GM12865 (cell line): Measurements from ENCODE around the gene PIKFYVE.

ENCODE experiments used
- DNase-seq: peaks from one replicate; pipeline ENCODE4 v3.0.0; 2010; ENCODE audit warnings: low read depth
- H3K4me3 ChIP-seq: 2 replicates; pipeline ENCODE4 v1.5.1; 2011; ENCODE audit warnings: mild to moderate bottlenecking, low read depth, low read length, control low read depth
- CTCF ChIP-seq: IDR thresholded peaks from 2 replicates; pipeline ENCODE4 v1.5.1; 2011; ENCODE audit warnings: low read length, control low read depth, low read depth, inconsistent platforms; ENCODE audit not compliant: insufficient read depth; ENCODE audit errors: missing control alignments

PIKFYVE gene

GRCh38 chr2:208319391-208319790, 53.3 kb downstream of the PIKFYVE start:
- DNase-seq: peak; percentile 54
- no peak overlapping the region for H3K4me3 ChIP-seq
- TF ChIP-seq CTCF: no peak

GRCh38 chr2:208320686-208321085, 54.6 kb downstream of the PIKFYVE start:
- TF ChIP-seq CTCF: no peak
- no peak overlapping the region for H3K4me3 ChIP-seq
- DNase-seq: peak; percentile 64

- no peak overlapping the region for H3K4me3 ChIP-seq
- no peak for TF ChIP-seq CTCF
- DNase-seq: no peak
These were observed 60.0 kb downstream of the PIKFYVE start for GRCh38 chr2:208326016-208326415.

- no peak for DNase-seq
- no peak overlapping the region for H3K4me3 ChIP-seq
- no peak for TF ChIP-seq CTCF
These were observed 63.4 kb downstream of the PIKFYVE start for GRCh38 chr2:208329485-208329884.

- H3K4me3 ChIP-seq: no peak overlapping the region
- no peak for TF ChIP-seq CTCF
- no peak for DNase-seq
These were observed 68.2 kb downstream of the PIKFYVE start for GRCh38 chr2:208334230-208334629.

- no peak for TF ChIP-seq CTCF
- DNase-seq: no peak
- no peak overlapping the region for H3K4me3 ChIP-seq
These were observed 80.7 kb downstream of the PIKFYVE start for GRCh38 chr2:208346756-208347155.

GRCh38 chr2:208350610-208351009, 84.6 kb downstream of the PIKFYVE start:
- H3K4me3 ChIP-seq: no peak overlapping the region
- no peak for DNase-seq
- no peak for TF ChIP-seq CTCF
